T-helper 1 cell treated with Interleukin-12 subunit alpha and Interleukin-12 subunit beta and Interleukin-4 antibody, amounts not matched to agents 30 μg/mL and 1 μg/mL, for 36 hours (primary cell): ENCODE measurements around the gene PARD6A.

ENCODE experiments used
- H3K27ac Mint-ChIP-seq: one replicate; pipeline ENCODE4 v1.8.0; 2021; ENCODE audit warnings: mild to moderate bottlenecking, mixed read lengths
- H3K27me3 Mint-ChIP-seq: one replicate; pipeline ENCODE4 v1.8.0; 2021; ENCODE audit warnings: low read depth, mixed read lengths
- H3K36me3 Mint-ChIP-seq: one replicate; pipeline ENCODE4 v1.8.0; 2021; ENCODE audit warnings: low read depth, mixed read lengths
- H3K4me1 Mint-ChIP-seq: one replicate; pipeline ENCODE4 v1.8.0; 2021; ENCODE audit warnings: low read depth, mixed read lengths
- H3K4me3 Mint-ChIP-seq: one replicate; pipeline ENCODE4 v1.8.0; 2021; ENCODE audit warnings: mild to moderate bottlenecking, moderate library complexity, mixed read lengths
- H3K9me3 Mint-ChIP-seq: one replicate; pipeline ENCODE4 v1.8.0; 2021; ENCODE audit warnings: mixed read lengths

Gene PARD6A

GRCh38 chr16:67649494-67649931, 11.2 kb upstream of the PARD6A start:
- no peak overlapping the region for H3K4me3 Mint-ChIP-seq
- peaks cover 25% of the 10 kb centered on the region for H3K36me3 Mint-ChIP-seq
- H3K27me3 Mint-ChIP-seq, result no peaks in the 10 kb centered on the region
- no peaks in the 10 kb centered on the region for H3K9me3 Mint-ChIP-seq
- H3K27ac Mint-ChIP-seq, result no peak overlapping the region
- H3K4me1 Mint-ChIP-seq, result peaks cover 12% of the 10 kb centered on the region

- Mint-ChIP-seq H3K9me3 (no peaks in the 10 kb centered on the region), H3K4me1 (peaks cover 11% of the 10 kb centered on the region), H3K27ac (peak overlapping the region; percentile 10), H3K27me3 (no peaks in the 10 kb centered on the region), H3K4me3 (peak overlapping the region; percentile 2), H3K36me3 (peaks cover 25% of the 10 kb centered on the region)
Measured at GRCh38 chr16:67650023-67650422, 10.7 kb upstream of the PARD6A start.

GRCh38 chr16:67651039-67651438, 9.7 kb upstream of the PARD6A start:
- Mint-ChIP-seq H3K27ac (no peak overlapping the region), H3K27me3 (no peaks in the 10 kb centered on the region), H3K36me3 (peaks cover 30% of the 10 kb centered on the region), H3K4me1 (peaks cover 10% of the 10 kb centered on the region), H3K4me3 (no peak overlapping the region), H3K9me3 (no peaks in the 10 kb centered on the region)

- Mint-ChIP-seq H3K36me3 (peaks cover 28% of the 10 kb centered on the region), H3K27ac (no peak overlapping the region), H3K4me3 (peak overlapping the region; percentile 14), H3K9me3 (no peaks in the 10 kb centered on the region), H3K27me3 (no peaks in the 10 kb centered on the region), H3K4me1 (peaks cover 7% of the 10 kb centered on the region)
Measured at GRCh38 chr16:67651847-67652246, 8.9 kb upstream of the PARD6A start.

- Mint-ChIP-seq H3K27me3 (no peaks in the 10 kb centered on the region), H3K9me3 (no peaks in the 10 kb centered on the region), H3K4me1 (peaks cover 7% of the 10 kb centered on the region), H3K27ac (no peak overlapping the region), H3K36me3 (peaks cover 28% of the 10 kb centered on the region), H3K4me3 (no peak overlapping the region)
Measured at GRCh38 chr16:67652578-67653127, 8.1 kb upstream of the PARD6A start.

GRCh38 chr16:67653128-67653788, 7.5 kb upstream of the PARD6A start:
- Mint-ChIP-seq H3K4me3 (no peak overlapping the region), H3K36me3 (peaks cover 31% of the 10 kb centered on the region), H3K27ac (no peak overlapping the region), H3K9me3 (no peaks in the 10 kb centered on the region), H3K27me3 (no peaks in the 10 kb centered on the region), H3K4me1 (peaks cover 7% of the 10 kb centered on the region)

GRCh38 chr16:67653789-67654402, 6.9 kb upstream of the PARD6A start:
- H3K27me3 Mint-ChIP-seq, result no peaks in the 10 kb centered on the region
- no peak overlapping the region for H3K27ac Mint-ChIP-seq
- peaks cover 10% of the 10 kb centered on the region for H3K4me1 Mint-ChIP-seq
- H3K36me3 Mint-ChIP-seq, result peaks cover 31% of the 10 kb centered on the region
- H3K9me3 Mint-ChIP-seq, result no peaks in the 10 kb centered on the region
- no peak overlapping the region for H3K4me3 Mint-ChIP-seq

GRCh38 chr16:67654403-67654911, 6.3 kb upstream of the PARD6A start:
- Mint-ChIP-seq H3K4me1 (peaks cover 14% of the 10 kb centered on the region), H3K27ac (no peak overlapping the region), H3K9me3 (no peaks in the 10 kb centered on the region), H3K27me3 (no peaks in the 10 kb centered on the region), H3K4me3 (no peak overlapping the region), H3K36me3 (peaks cover 31% of the 10 kb centered on the region)

GRCh38 chr16:67655363-67655762, 5.4 kb upstream of the PARD6A start:
- peaks cover 12% of the 10 kb centered on the region for H3K4me1 Mint-ChIP-seq
- H3K9me3 Mint-ChIP-seq, result no peaks in the 10 kb centered on the region
- H3K36me3 Mint-ChIP-seq, result peaks cover 25% of the 10 kb centered on the region
- peak overlapping the region; percentile 3 for H3K27ac Mint-ChIP-seq
- H3K27me3 Mint-ChIP-seq, result no peaks in the 10 kb centered on the region
- H3K4me3 Mint-ChIP-seq, result no peak overlapping the region

GRCh38 chr16:67656344-67657016, 4.3 kb upstream of the PARD6A start:
- Mint-ChIP-seq H3K27ac (no peak overlapping the region), H3K4me1 (peaks cover 17% of the 10 kb centered on the region), H3K4me3 (no peak overlapping the region), H3K36me3 (peaks cover 19% of the 10 kb centered on the region), H3K9me3 (no peaks in the 10 kb centered on the region), H3K27me3 (no peaks in the 10 kb centered on the region)

- Mint-ChIP-seq H3K4me3 (no peak overlapping the region), H3K4me1 (peaks cover 16% of the 10 kb centered on the region), H3K9me3 (no peaks in the 10 kb centered on the region), H3K27ac (no peak overlapping the region), H3K36me3 (peaks cover 12% of the 10 kb centered on the region), H3K27me3 (no peaks in the 10 kb centered on the region)
Measured at GRCh38 chr16:67657017-67657608, 3.6 kb upstream of the PARD6A start.

GRCh38 chr16:67657751-67658518, 2.8 kb upstream of the PARD6A start:
- H3K27ac Mint-ChIP-seq, result peak overlapping the region; percentile 63
- no peaks in the 10 kb centered on the region for H3K27me3 Mint-ChIP-seq
- peaks cover 11% of the 10 kb centered on the region for H3K36me3 Mint-ChIP-seq
- no peak overlapping the region for H3K4me3 Mint-ChIP-seq
- H3K4me1 Mint-ChIP-seq, result peaks cover 14% of the 10 kb centered on the region
- no peaks in the 10 kb centered on the region for H3K9me3 Mint-ChIP-seq

GRCh38 chr16:67658849-67659674, 1.7 kb upstream of the PARD6A start:
- H3K27me3 Mint-ChIP-seq, result no peaks in the 10 kb centered on the region
- H3K27ac Mint-ChIP-seq, result peak overlapping the region; percentile 73
- no peaks in the 10 kb centered on the region for H3K9me3 Mint-ChIP-seq
- H3K4me1 Mint-ChIP-seq, result peaks cover 15% of the 10 kb centered on the region
- peak overlapping the region; percentile 94 for H3K4me3 Mint-ChIP-seq
- peaks cover 9% of the 10 kb centered on the region for H3K36me3 Mint-ChIP-seq
